ENCODE measurements around the gene PCDHA1.
"Not testable (repeated sequence)": the region's sequence is repeated elsewhere in the genome, so short reads cannot be mapped to it uniquely, and the experiment has no call there.

Gene PCDHA1

DNA sequence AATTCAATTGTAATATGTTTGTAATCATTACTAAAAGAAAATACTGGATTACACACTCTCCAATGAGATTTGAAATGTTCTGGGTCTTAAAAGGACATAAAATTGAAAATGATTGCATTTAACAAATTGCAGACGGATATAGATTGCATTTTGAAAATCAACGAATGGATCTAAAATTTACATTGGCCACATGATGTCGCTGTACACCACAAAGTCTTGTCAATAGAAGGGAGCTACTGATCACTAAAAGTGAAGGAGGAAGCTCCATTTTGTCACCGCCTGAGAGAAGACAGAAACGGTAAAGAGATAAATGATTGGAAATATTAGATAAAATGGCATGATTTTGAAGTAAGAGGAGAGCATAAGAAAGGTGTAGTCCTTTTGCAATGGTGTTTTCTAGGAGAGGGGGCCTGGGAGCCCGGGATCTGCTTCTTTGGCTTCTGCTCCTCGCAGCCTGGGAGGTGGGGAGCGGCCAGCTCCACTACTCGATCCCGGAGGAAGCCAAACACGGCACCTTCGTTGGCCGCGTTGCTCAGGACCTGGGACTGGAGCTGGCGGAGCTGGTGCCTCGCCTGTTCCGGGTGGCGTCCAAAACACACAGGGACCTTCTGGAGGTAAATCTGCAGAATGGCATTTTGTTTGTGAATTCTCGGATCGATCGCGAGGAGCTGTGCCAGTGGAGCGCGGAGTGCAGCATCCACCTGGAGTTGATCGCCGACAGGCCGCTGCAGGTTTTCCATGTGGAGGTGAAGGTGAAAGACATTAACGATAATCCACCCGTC, at the start of gene PCDHA1:
TSS of gene PCDHA1 (plus strand) at position 236 of the 782 bp plus-strand sequence.
- DNase-seq, result peak; percentile 90

- DNase-seq, result no peak
These were observed 48.5 kb upstream of the PCDHA1 start for GRCh38 chr5:140737486-140737885.

GRCh38 chr5:140741967-140742366, 44.0 kb upstream of the PCDHA1 start:
- no peak for DNase-seq

GRCh38 chr5:140753561-140753960, 32.4 kb upstream of the PCDHA1 start:
- no peak for DNase-seq

DNA sequence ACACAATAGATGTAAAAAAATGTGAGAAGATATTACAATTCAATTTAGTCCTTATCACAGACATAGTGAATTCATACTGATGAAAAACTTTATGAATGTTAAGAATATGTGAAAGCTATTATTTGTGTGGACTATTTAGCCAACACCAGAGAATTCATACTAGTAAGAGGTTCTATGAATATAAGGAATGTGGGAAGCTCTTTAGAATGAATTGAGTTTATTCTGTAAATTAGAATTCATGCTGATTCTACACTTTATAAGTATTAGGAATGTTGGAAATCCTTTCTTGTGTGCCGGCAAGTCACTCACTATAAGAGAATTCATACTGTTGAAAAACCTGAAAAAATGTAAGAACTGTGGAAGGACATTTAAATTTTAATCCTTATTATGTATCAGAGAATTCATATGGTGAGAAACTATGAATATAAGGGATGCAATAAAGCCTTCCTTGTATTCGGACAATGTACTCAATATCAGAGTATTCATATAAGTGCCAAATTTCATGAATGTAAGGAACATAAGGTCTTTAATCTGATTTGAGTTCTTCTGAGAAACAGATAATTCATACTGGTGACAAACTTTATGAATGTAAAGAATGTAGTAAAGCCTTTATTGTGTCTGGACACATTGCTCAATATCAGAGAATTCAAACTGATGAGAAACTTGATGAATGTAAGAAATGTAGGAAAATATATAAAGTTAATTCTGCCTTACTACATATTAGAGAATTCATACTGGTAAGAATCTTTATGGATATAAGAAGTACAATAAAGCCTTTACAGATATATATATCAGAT, 21.6 kb upstream of the PCDHA1 start:
- DNase-seq, result peak; percentile 23

DNA sequence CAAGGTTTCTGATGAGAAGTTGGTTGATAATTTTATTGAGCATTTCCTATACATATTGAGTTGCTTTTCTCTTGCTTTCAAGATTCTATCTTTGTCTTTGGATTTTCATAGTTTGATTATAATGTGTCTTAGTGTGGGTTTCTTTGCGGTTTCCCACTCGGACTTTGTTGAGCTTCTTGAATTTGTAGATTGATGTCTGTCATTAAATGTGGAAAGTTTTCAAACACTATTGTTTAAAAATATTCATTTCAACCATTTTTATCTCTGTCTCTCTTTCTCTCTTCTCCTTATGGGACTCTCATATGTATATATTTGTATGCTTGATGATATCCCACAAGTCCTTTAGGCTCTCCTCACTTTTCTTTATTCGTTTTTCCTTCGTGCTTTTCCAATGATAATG, 18.5 kb upstream of the PCDHA1 start:
- no peak for DNase-seq

DNA sequence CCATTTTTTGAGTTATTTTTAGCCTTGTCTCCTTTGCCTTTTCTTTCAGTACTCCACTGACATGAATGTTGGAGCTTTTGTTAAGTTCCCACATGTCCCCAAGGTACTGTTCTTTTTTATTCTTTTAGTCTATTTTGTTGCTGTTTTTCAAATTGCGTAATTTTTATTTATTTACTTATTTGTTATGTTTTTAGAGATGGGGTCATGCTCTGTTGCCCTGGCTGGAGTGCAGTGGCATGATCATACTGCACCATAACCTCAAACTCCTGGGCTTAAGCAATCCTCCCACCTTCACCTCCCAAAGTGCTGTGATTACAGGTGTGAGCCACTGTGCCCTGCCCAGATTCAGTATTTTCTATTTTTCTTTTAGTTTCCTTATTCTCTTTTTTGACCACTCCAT, 5.4 kb upstream of the PCDHA1 start:
- DNase-seq, result no peak

GRCh38 chr5:140787422-140787821, 1.5 kb downstream of the PCDHA1 start:
- DNase-seq, result not testable (repeated sequence)

- DNase-seq, result not testable (repeated sequence)
These were observed 2.0 kb downstream of the PCDHA1 start for GRCh38 chr5:140787849-140788504.

- no peak for DNase-seq
These were observed 5.1 kb downstream of the PCDHA1 start for GRCh38 chr5:140791089-140791488.

- peak; percentile 93 for DNase-seq
These were observed 8.8 kb downstream of the PCDHA1 start, which contains the start of gene PCDHA2 for GRCh38 chr5:140794595-140795258. PCDHA2 (plus strand) TSS chr5:140794852.

GRCh38 chr5:140795259-140795641, 9.3 kb downstream of the PCDHA1 start:
- DNase-seq, result peak; percentile 92

GRCh38 chr5:140796072-140796717, 10.3 kb downstream of the PCDHA1 start:
- DNase-seq, result not testable (repeated sequence)

DNA sequence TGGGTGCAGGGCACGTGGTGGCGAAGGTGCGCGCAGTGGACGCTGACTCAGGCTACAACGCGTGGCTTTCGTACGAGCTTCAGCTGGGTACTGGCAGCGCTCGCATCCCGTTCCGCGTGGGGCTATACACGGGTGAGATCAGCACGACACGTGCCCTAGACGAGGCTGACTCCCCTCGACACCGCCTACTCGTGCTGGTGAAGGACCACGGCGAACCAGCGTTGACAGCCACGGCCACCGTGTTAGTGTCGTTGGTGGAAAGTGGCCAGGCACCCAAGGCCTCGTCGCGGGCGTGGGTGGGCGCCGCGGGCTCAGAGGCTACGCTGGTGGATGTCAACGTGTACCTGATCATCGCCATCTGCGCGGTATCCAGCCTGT, 10.8 kb downstream of the PCDHA1 start:
- no peak for DNase-seq

DNA sequence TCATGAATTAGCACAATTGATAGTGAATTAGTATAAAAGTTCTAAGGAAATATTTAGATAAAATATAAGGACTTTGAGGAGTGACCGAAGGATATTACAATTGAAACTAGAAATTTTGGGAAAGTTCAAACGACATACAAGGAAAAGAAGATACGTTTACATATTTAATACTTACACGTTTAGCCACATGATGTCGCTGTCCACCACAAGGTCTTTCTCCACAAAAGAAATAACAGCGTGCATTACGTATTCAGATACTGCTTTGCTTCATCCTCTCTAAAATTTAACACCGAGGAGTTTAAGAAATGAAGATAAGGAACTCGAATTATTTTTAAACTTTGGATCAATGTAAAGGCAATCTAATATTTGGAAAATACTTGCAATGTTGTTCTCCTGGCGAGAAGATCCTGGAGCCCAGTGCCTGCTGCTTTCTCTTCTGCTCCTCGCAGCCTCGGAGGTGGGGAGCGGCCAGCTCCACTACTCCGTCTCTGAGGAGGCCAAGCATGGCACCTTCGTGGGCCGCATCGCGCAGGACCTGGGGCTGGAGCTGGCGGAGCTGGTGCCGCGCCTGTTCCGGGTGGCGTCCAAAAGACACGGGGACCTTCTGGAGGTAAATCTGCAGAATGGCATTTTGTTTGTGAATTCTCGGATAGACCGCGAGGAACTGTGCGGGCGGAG, 15.0 kb downstream of the PCDHA1 start, which contains the start of gene PCDHA3:
TSS of gene PCDHA3 (plus strand) at position 242 of the 678 bp plus-strand sequence.
- DNase-seq, result peak; percentile 92

- peak; percentile 90 for DNase-seq
These were observed 15.5 kb downstream of the PCDHA1 start for GRCh38 chr5:140801494-140801841.

DNA sequence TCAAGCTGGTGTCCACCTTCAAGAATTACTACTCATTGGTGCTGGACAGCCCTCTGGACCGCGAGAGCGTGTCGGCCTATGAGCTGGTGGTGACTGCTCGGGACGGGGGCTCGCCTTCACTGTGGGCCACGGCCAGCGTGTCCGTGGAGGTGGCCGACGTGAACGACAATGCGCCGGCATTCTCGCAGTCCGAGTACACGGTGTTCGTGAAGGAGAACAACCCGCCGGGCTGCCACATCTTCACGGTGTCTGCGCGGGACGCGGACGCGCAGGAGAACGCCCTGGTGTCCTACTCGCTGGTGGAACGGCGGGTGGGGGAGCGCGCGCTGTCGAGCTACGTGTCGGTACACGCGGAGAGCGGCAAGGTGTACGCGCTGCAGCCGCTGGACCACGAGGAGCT, 16.4 kb downstream of the PCDHA1 start:
- DNase-seq, result not testable (repeated sequence)

DNA sequence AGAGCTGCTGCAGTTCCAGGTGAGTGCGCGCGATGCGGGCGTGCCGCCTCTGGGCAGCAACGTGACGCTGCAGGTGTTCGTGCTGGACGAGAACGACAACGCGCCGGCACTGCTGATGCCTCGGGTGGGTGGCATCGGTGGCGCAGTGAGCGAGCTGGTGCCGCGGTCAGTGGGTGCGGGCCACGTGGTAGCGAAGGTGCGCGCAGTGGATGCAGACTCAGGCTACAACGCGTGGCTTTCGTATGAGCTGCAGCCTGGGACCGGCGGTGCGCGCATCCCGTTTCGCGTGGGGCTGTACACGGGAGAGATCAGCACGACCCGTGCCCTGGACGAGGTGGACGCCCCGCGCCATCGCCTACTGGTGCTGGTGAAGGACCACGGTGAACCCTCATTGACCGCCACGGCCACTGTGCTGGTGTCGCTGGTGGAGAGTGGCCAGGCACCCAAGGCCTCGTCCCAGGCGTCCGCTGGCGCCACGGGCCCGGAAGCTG, 16.9 kb downstream of the PCDHA1 start:
- no peak for DNase-seq

DNA sequence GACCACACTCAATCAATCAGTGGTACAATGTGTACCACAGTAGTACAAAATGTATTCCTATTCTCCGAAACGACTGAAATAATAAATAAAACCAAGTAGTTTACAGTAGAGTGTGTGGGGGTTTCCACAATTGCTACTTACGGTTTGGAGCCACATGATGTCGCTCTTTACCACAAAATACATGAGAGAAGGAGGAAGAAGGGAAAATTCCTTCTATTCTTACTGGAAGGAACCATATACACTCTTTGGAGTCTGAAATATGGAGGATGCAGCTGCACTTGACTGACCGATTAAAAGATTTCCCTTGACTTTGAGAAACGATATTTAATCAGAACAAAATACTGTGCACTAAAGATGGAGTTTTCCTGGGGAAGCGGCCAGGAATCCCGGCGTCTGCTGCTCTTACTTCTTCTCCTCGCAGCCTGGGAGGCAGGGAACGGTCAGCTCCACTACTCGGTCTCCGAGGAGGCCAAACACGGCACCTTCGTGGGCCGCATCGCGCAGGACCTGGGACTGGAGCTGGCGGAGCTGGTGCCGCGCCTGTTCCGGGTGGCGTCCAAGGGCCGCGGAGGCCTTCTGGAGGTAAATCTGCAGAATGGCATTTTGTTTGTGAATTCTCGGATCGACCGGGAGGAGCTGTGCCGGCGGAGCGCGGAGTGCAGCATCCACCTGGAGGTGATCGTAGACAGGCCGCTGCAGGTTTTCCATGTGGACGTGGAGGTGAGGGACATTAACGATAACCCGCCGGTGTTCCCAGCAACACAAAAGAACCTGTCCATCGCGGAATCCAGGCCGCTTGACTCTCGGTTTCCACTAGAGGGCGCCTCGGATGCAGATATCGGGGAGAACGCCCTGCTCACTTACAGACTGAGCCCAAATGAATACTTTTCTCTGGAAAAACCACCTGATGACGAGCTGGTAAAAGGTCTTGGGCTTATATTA, 21.2 kb downstream of the PCDHA1 start, which contains the start of gene PCDHA4:
TSS of gene PCDHA4 (plus strand) at position 235 of the 942 bp plus-strand sequence.
- peak; percentile 92 for DNase-seq

DNA sequence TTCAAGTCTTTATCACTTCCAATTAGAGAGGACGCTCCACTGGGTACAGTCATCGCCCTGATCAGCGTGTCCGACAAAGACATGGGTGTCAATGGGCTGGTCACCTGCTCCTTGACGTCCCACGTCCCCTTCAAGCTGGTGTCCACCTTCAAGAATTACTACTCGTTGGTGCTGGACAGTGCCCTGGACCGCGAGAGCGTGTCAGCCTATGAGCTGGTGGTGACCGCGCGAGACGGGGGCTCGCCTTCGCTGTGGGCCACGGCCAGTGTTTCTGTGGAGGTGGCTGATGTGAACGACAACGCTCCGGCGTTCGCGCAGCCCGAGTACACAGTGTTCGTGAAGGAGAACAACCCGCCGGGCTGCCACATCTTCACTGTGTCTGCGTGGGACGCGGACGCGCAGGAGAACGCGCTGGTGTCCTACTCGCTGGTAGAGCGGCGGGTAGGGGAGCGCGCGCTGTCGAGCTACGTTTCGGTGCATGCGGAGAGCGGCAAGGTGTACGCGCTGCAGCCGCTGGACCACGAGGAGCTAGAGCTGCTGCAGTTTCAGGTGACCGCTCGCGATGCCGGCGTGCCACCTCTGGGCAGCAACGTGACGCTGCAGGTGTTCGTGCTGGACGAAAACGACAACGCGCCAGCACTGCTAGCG, 22.4 kb downstream of the PCDHA1 start:
- not testable (repeated sequence) for DNase-seq

Measured in DMS53 (cell line).